OCI-LY7 (cell line): Measurements from ENCODE around the gene SLC22A7. TPM values are rescaled to one million over a fixed set of nuclear protein-coding genes. Genes with fewer than 3 reads are reported as not detected.

Experiments used
- BruUV-seq: library from RNA; stranded (reverse); fragments of 400-500 nt; replicated peaks from 2 replicates; lab custom pipeline; 2021; lab: Mats Ljungman, UMichigan
- CTCF ChIA-PET: fragments of 300-600 bp; sonication (Branson Sonifier 250); formaldehyde crosslinking; loops from one replicate; lab custom pipeline; 2022; ENCODE audit warnings: antibody characterized with exemption; ENCODE audit not compliant: unreplicated experiment; lab: Charles Lee
- POLR2A ChIA-PET: fragments of 300-600 bp; sonication (Branson Sonifier 250); formaldehyde crosslinking; loops from one replicate; lab custom pipeline; 2022; ENCODE audit warnings: antibody characterized with exemption; lab: Charles Lee
- DNase-seq: peaks from one replicate; pipeline ENCODE4 v3.0.0-alpha.2; 2015; ENCODE audit warnings: low spot score
- H2AFZ ChIP-seq: fragments of 200-600 bp; sonication (generic), shearing (Covaris generic); 2 replicates; pipeline ENCODE4 v1.6.1; 2014; ENCODE audit warnings: mild to moderate bottlenecking, antibody characterized with exemption, low read length, moderate library complexity
- H3K27ac ChIP-seq: fragments of 200-600 bp; sonication (generic); 2 replicates; pipeline ENCODE4 v1.5.1; 2014; ENCODE audit warnings: mixed run types, low read depth, mild to moderate bottlenecking, moderate library complexity, low read length, inconsistent platforms; ENCODE audit not compliant: poor library complexity, severe bottlenecking
- H3K36me3 ChIP-seq: fragments of 200-600 bp; sonication (generic); 2 replicates; pipeline ENCODE4 v1.6.1; 2014; ENCODE audit warnings: mild to moderate bottlenecking, antibody characterized with exemption, low read length, moderate library complexity, mixed read lengths; ENCODE audit not compliant: insufficient read depth
- H3K4me1 ChIP-seq: fragments of 200-600 bp; sonication (generic); 2 replicates; pipeline ENCODE4 v1.5.1; 2014; ENCODE audit warnings: mild to moderate bottlenecking, low read length; ENCODE audit not compliant: insufficient read depth, poor library complexity, severe bottlenecking
- H3K4me2 ChIP-seq: fragments of 200-600 bp; sonication (generic); 2 replicates; pipeline ENCODE4 v1.6.1; 2014; ENCODE audit warnings: mild to moderate bottlenecking, low read length
- H3K4me3 ChIP-seq: fragments of 200-600 bp; sonication (generic); 2 replicates; pipeline ENCODE4 v1.5.1; 2014; ENCODE audit warnings: mild to moderate bottlenecking, low read depth, low read length; ENCODE audit not compliant: poor library complexity, severe bottlenecking
- H3K79me2 ChIP-seq: fragments of 200-600 bp; sonication (generic); 2 replicates; pipeline ENCODE4 v1.6.1; 2016; ENCODE audit warnings: low read depth, mild to moderate bottlenecking, low read length, moderate library complexity, mixed read lengths; ENCODE audit not compliant: insufficient read depth
- H3K9me2 ChIP-seq: fragments of 200-600 bp; sonication (generic); 2 replicates; pipeline ENCODE4 v1.6.1; 2016; ENCODE audit warnings: mild to moderate bottlenecking, low read length, mixed read lengths; ENCODE audit not compliant: insufficient read depth
- H3K9me3 ChIP-seq: fragments of 200-600 bp; sonication (generic); 2 replicates; pipeline ENCODE4 v1.6.1; 2014; ENCODE audit warnings: mild to moderate bottlenecking, mixed run types, low read length, mixed read lengths
- H4K20me1 ChIP-seq: fragments of 200-600 bp; sonication (generic); 2 replicates; pipeline ENCODE4 v1.6.1; 2014; ENCODE audit warnings: mild to moderate bottlenecking, antibody characterized with exemption, low read length, moderate library complexity, mixed read lengths; ENCODE audit not compliant: insufficient read depth
- CTCF ChIP-seq: fragments of 200-600 bp; sonication (generic); conservative IDR thresholded peaks from 2 replicates; pipeline ENCODE4 v1.5.1; 2014; ENCODE audit warnings: mild to moderate bottlenecking, antibody characterized with exemption, low read length, moderate library complexity, mixed read lengths
- EZH2phosphoT487 ChIP-seq: fragments of 200-600 bp; sonication (generic); IDR thresholded peaks from 2 replicates; pipeline ENCODE4 v1.6.1; 2018; ENCODE audit warnings: low read depth, borderline replicate concordance, mild to moderate bottlenecking, mixed run types, antibody characterized with exemption, low read length, moderate library complexity, mixed read lengths
- intact Hi-C: fragments of 100-400 bp; cut with micrococcal nuclease; formaldehyde crosslinking; loops from one replicate; pipeline ENCODE4 v1.10.0; 2022; ENCODE audit not compliant: unreplicated experiment
- total RNA-seq, 2 experiments: library from RNA; depleted of rRNA in 1 of 2; stranded (reverse); fragments of >200 nt in 1 of 2; shearing (Covaris generic) in 1 of 2; gene quantifications; 2 replicates each; pipeline ENCODE4 v1.2.3, GENCODE V29; 2014 to 2022

The SLC22A7 gene
- total RNA-seq, 2 experiments from 2014 or later: not detected

GRCh38 chr6:43328528-43328927 lies 30.5 kb downstream of the SLC22A7 start:
- Histone ChIP-seq H3K4me2 (no peak overlapping the region), H3K27ac (no peak overlapping the region), H3K79me2 (no peaks in the 10 kb centered on the region), H3K36me3 (no peaks in the 10 kb centered on the region), H3K9me2 (no peaks in the 10 kb centered on the region), H3K9me3 (no peaks in the 10 kb centered on the region; the same call in 1 of the 2 replicates), H3K4me3 (no peak overlapping the region), H4K20me1 (no peaks in the 10 kb centered on the region), H3K4me1 (peaks cover 7% of the 10 kb centered on the region), H2AFZ (no peak overlapping the region)
- ChIA-PET POLR2A (no interaction called here), CTCF (no interaction called here)
- no TSS peak for BruUV-seq
- intact Hi-C loops: no loop called here
- no peak for DNase-seq
- TF ChIP-seq EZH2phosphoT487 (no peak), CTCF (no peak)

GRCh38 chr6:43331470-43331869 lies 33.4 kb downstream of the SLC22A7 start:
- intact Hi-C loops: loop anchor here (5.0 kb wide), 1 partner anchor 59 kb away; no protein-coding TSS in a partner anchor

More at GRCh38 chr6:43331470-43331869, 33.4 kb downstream of the SLC22A7 start:
- H3K79me2 ChIP-seq: no peaks in the 10 kb centered on the region
- CTCF ChIA-PET: no interaction called here
- BruUV-seq: no TSS peak
- no peak overlapping the region for H3K4me3 ChIP-seq
- H3K27ac ChIP-seq: no peak overlapping the region
- POLR2A ChIA-PET: interaction anchor here (0.6 kb wide), 1 partner anchor 226 kb away, joined by 4 read pairs; no protein-coding TSS in a partner anchor
- no peaks in the 10 kb centered on the region for H4K20me1 ChIP-seq
- H3K9me2 ChIP-seq: no peaks in the 10 kb centered on the region
- no peak overlapping the region for H3K4me2 ChIP-seq
- H3K9me3 ChIP-seq: no peaks in the 10 kb centered on the region
- H3K36me3 ChIP-seq: peaks cover 10% of the 10 kb centered on the region; the same call in 1 of the 2 replicates
- no peak for DNase-seq
- peaks cover 7% of the 10 kb centered on the region for H3K4me1 ChIP-seq
- no peak overlapping the region for H2AFZ ChIP-seq
- TF ChIP-seq CTCF (no peak), EZH2phosphoT487 (no peak)
